Prostate gland (tissue), 2 donors: ENCODE data around the gene RGMA. TPM values are rescaled to one million over a fixed set of nuclear protein-coding genes. Genes with fewer than 3 reads are reported as not detected.

ENCODE experiments used
- DNase-seq: peaks from one replicate; pipeline ENCODE4 v3.0.0-alpha.2; 2019; ENCODE audit warnings: low spot score
- H3K27ac ChIP-seq, 2 donors: fragments of 200-600 bp; sonication (generic); 2 replicates each; pipeline ENCODE4 v1.5.1; 2017 to 2019
- H3K27me3 ChIP-seq: fragments of 200-600 bp; sonication (generic); replicated peaks from 2 replicates; pipeline ENCODE4 v1.5.1; 2019; ENCODE audit not compliant: insufficient read depth
- H3K36me3 ChIP-seq, 2 donors: fragments of 200-600 bp; sonication (generic); 1 replicate in 1 of 2; 2 replicates in 1 of 2; pipeline versions ENCODE4 v1.5.1 to v1.8.1; 2017 to 2019
- H3K4me1 ChIP-seq: fragments of 200-600 bp; sonication (generic); replicated peaks from 2 replicates; pipeline ENCODE4 v1.5.1; 2019
- H3K4me3 ChIP-seq, 2 donors: fragments of 200-600 bp; sonication (generic); 2 replicates each; pipeline ENCODE4 v1.5.1; 2017 to 2019
- H3K9me3 ChIP-seq: fragments of 200-600 bp; sonication (generic); 2 replicates; pipeline ENCODE4 v1.5.1; 2017
- CTCF ChIP-seq, 4 experiments: fragments of 200-600 bp in 2 of 4; fragments of 450-650 bp in 2 of 4; sonication (generic) in 2 of 4; IDR thresholded peaks; 1 replicate in 3 of 4; 2 replicates in 1 of 4; pipeline ENCODE4 v1.5.1; 2016 to 2019; ENCODE audit warnings: antibody characterized with exemption in 4 of 4, mild to moderate bottlenecking in 2 of 4, moderate library complexity in 2 of 4
- POLR2A ChIP-seq: fragments of 450-650 bp; IDR thresholded peaks from one replicate; pipeline ENCODE4 v1.6.1; 2016; ENCODE audit warnings: antibody characterized with exemption, mild to moderate bottlenecking
- POLR2AphosphoS5 ChIP-seq: sonication (generic); formaldehyde crosslinking; IDR thresholded peaks from one replicate; pipeline ENCODE4 v1.6.1; 2017; ENCODE audit warnings: antibody characterized with exemption
- WGBS: methylation state at CpG from one replicate; pipeline ENCODE4 v1.1.5; 2018; 5-methylcytosine and 5-hydroxymethylcytosine counted together
- intact Hi-C: fragments of 100-400 bp; cut with DNase I; formaldehyde crosslinking; loops from one replicate; pipeline ENCODE4 v1.14.2; 2022
- total RNA-seq, 2 donors: library from RNA; depleted of rRNA; stranded (reverse); fragments of >200 nt; gene quantifications; one replicate each; pipeline ENCODE4 v1.1.0, GENCODE V29; 2016

RGMA gene
- total RNA-seq, 2 donors from 2014 or later, result 10.3 to 93.8 TPM

GRCh38 chr15:93073465-93073952, 15.5 kb downstream of the RGMA start:
- WGBS, result 38% methylated on average over 30 of the region's 30 CpGs
- Histone ChIP-seq H3K9me3 (no peaks in the 10 kb centered on the region), H3K4me3 (peak overlapping the region; percentile 60 to 68), H3K36me3 (no peaks in the 10 kb centered on the region), H3K27me3 (no peaks in the 10 kb centered on the region), H3K27ac (peak overlapping the region; percentile 54 to 74), H3K4me1 (peaks cover 3% of the 10 kb centered on the region)
- intact Hi-C loops, result loop anchor here (5.0 kb wide), 2 partner anchors 46 to 271 kb away; no protein-coding TSS in a partner anchor
- TF ChIP-seq CTCF (IDR thresholded peaks at IDR 0.05) (no peak), POLR2AphosphoS5 (no peak), POLR2A (no peak)
- DNase-seq, result no peak

GRCh38 chr15:93072411-93073394, 16.3 kb downstream of the RGMA start:
- H3K4me3 ChIP-seq, result peak overlapping the region; percentile 60 to 68
- WGBS, result under 1% methylated on average over 53 of the region's 96 CpGs
- H3K27ac ChIP-seq, result peak overlapping the region; percentile 74 to 79
- intact Hi-C loops, result loop anchor here (5.0 kb wide), 2 partner anchors 45 to 270 kb away; no protein-coding TSS in a partner anchor
- TF ChIP-seq POLR2AphosphoS5 (no peak), CTCF (IDR thresholded peaks at IDR 0.05) (peak in 2 of 4 experiments; percentile 10 to 27), POLR2A (peak; percentile 86)
- DNase-seq, result peak; percentile 86
- no peaks in the 10 kb centered on the region for H3K36me3 ChIP-seq
- H3K9me3 ChIP-seq, result no peaks in the 10 kb centered on the region
- H3K4me1 ChIP-seq, result peaks cover 3% of the 10 kb centered on the region
- no peaks in the 10 kb centered on the region for H3K27me3 ChIP-seq

GRCh38 chr15:93072011-93072410, 17.0 kb downstream of the RGMA start:
- Histone ChIP-seq H3K27me3 (no peaks in the 10 kb centered on the region), H3K4me3 (peak overlapping the region; percentile 60 to 68), H3K27ac (peak overlapping the region; percentile 74 to 79), H3K9me3 (no peaks in the 10 kb centered on the region), H3K36me3 (no peaks in the 10 kb centered on the region), H3K4me1 (peaks cover 3% of the 10 kb centered on the region)
- TF ChIP-seq POLR2A, result no peak
- TF ChIP-seq POLR2AphosphoS5, result no peak
- no peak for TF ChIP-seq CTCF (IDR thresholded peaks at IDR 0.05)
- intact Hi-C loops, result loop anchor here (5.0 kb wide), 2 partner anchors 45 to 270 kb away; no protein-coding TSS in a partner anchor
- 1% methylated on average over 10 of the region's 10 CpGs for WGBS
- DNase-seq, result no peak

- Histone ChIP-seq H3K27me3 (no peaks in the 10 kb centered on the region), H3K27ac (peak overlapping the region; percentile 74 to 79), H3K4me3 (peak overlapping the region; percentile 60 to 68), H3K36me3 (no peaks in the 10 kb centered on the region), H3K9me3 (no peaks in the 10 kb centered on the region), H3K4me1 (peaks cover 3% of the 10 kb centered on the region)
- 13% methylated on average over 22 of the region's 22 CpGs for WGBS
- DNase-seq, result no peak
- intact Hi-C loops, result loop anchor here (5.0 kb wide), 2 partner anchors 44 to 269 kb away; no protein-coding TSS in a partner anchor
- TF ChIP-seq POLR2A (peak; percentile 53), POLR2AphosphoS5 (no peak)
Observed at GRCh38 chr15:93071469-93071936, 17.5 kb downstream of the RGMA start.
